Tibial nerve (tissue), 3 donors: ENCODE results near the gene ACVR1.

ENCODE experiments used
- POLR2A ChIP-seq, 2 donors: fragments of 450-650 bp; IDR thresholded peaks; one replicate each; pipeline ENCODE4 v1.6.1; 2017; ENCODE audit warnings: antibody characterized with exemption in 2 of 2, mild to moderate bottlenecking in 2 of 2, moderate library complexity in 2 of 2
- TF ChIP-seq, protein P1 (sequence below), 5 experiments: fragments of 200-600 bp in 3 of 5; fragments of 450-650 bp in 2 of 5; sonication (generic) in 3 of 5; IDR thresholded peaks; one replicate each; pipeline ENCODE4 v1.5.1; 2016 to 2019; ENCODE audit warnings: antibody characterized with exemption in 5 of 5, mild to moderate bottlenecking in 3 of 5, moderate library complexity in 2 of 5

DNA sequence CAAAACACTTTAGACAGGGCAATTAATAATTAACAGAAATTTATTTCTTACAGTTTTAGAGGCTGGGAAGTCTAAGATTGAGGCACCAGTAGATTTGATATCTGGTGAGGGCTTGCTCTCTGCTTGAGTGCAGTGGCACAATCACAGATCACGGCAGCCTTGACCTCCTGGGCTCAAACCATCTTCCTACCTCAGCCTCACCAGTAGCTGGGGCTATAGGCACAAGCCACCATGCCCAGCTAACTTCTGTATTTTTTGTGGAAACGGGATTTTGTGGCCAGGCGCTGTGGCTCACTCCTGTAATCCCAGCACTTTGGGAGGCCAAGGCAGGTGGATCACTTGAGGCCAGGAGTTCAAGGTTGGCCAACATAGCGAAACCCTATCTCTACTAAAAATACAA is 29.0 kb upstream of the ACVR1 start:
- no peak for TF ChIP-seq POLR2A (IDR thresholded peaks at IDR 0.05)
- TF ChIP-seq, protein P1, sequence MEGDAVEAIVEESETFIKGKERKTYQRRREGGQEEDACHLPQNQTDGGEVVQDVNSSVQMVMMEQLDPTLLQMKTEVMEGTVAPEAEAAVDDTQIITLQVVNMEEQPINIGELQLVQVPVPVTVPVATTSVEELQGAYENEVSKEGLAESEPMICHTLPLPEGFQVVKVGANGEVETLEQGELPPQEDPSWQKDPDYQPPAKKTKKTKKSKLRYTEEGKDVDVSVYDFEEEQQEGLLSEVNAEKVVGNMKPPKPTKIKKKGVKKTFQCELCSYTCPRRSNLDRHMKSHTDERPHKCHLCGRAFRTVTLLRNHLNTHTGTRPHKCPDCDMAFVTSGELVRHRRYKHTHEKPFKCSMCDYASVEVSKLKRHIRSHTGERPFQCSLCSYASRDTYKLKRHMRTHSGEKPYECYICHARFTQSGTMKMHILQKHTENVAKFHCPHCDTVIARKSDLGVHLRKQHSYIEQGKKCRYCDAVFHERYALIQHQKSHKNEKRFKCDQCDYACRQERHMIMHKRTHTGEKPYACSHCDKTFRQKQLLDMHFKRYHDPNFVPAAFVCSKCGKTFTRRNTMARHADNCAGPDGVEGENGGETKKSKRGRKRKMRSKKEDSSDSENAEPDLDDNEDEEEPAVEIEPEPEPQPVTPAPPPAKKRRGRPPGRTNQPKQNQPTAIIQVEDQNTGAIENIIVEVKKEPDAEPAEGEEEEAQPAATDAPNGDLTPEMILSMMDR (IDR thresholded peaks at IDR 0.05) = no peak
